Stimulated activated CD4-positive, alpha-beta T cell treated with anti-CD3 and anti-CD28 coated beads, Interleukin-15, amount 100 ng/mL, for 48 hours (primary cell): ENCODE data around the gene COG1.
"Not testable (repeated sequence)": the region's sequence is repeated elsewhere in the genome, so short reads cannot be mapped to it uniquely, and the experiment has no call there.

Source experiments
- DNase-seq, 2 donors: peaks; one replicate each; pipeline ENCODE4 v3.0.0-alpha.2; 2020; ENCODE audit warnings: low read depth in 2 of 2

COG1 gene, protein sequence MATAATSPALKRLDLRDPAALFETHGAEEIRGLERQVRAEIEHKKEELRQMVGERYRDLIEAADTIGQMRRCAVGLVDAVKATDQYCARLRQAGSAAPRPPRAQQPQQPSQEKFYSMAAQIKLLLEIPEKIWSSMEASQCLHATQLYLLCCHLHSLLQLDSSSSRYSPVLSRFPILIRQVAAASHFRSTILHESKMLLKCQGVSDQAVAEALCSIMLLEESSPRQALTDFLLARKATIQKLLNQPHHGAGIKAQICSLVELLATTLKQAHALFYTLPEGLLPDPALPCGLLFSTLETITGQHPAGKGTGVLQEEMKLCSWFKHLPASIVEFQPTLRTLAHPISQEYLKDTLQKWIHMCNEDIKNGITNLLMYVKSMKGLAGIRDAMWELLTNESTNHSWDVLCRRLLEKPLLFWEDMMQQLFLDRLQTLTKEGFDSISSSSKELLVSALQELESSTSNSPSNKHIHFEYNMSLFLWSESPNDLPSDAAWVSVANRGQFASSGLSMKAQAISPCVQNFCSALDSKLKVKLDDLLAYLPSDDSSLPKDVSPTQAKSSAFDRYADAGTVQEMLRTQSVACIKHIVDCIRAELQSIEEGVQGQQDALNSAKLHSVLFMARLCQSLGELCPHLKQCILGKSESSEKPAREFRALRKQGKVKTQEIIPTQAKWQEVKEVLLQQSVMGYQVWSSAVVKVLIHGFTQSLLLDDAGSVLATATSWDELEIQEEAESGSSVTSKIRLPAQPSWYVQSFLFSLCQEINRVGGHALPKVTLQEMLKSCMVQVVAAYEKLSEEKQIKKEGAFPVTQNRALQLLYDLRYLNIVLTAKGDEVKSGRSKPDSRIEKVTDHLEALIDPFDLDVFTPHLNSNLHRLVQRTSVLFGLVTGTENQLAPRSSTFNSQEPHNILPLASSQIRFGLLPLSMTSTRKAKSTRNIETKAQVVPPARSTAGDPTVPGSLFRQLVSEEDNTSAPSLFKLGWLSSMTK

DNA sequence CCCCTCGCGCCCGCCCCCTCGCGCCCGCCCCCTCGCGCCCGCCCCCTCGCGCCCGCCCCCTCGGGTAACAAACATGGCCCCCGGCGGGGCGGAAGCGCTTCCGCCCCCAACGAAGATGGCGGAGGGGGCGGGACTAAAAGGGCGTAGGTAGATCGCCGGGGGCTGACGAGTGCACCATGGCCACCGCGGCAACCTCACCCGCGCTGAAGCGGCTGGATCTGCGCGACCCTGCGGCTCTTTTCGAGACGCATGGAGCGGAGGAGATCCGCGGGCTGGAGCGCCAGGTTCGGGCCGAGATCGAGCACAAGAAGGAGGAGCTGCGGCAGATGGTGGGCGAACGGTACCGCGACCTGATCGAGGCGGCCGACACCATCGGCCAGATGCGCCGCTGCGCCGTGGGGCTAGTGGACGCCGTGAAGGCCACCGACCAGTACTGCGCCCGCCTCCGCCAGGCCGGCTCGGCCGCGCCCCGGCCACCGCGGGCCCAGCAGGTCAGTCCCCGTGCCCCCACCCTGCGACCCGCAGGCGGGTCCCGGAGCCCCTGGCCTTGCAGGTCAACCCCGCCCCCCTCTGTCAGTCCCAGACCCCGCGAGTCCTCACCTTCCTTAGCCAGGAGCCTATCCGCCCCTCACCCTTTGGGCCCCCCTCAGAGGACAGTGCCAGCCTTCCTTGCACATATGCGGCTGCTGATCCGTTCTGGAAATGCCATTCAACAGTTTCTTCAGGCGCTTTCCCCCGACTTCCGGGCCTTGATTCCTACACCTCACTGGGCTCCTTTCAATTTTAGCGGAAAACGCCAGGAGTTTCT, at the start of gene COG1:
Gene COG1 (plus strand): TSS at position 162 of the 808 bp plus-strand sequence. CDS start 15 bp downstream, at position 177.
- DNase-seq = peak; percentile 48 to 74

DNA sequence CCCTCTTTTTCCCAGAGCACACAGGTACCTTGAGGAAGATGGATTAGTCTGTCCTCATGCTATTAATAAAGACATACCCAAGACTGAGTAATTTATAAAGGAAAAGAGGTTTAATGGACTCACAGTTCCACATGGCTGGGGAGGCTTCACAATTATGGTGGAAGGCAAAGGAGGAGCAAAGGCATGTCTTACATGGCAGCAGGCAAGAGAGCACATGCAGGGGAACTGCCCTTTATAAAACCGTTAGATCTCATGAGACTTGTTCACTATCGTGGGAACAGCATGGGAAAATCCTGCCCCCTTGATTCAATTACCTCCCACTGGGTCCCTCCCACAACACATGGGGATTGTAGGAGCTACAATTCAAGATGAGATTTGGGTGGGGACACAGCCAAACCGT, 48.6 kb upstream of the COG1 start:
- DNase-seq = not testable (repeated sequence)

DNA sequence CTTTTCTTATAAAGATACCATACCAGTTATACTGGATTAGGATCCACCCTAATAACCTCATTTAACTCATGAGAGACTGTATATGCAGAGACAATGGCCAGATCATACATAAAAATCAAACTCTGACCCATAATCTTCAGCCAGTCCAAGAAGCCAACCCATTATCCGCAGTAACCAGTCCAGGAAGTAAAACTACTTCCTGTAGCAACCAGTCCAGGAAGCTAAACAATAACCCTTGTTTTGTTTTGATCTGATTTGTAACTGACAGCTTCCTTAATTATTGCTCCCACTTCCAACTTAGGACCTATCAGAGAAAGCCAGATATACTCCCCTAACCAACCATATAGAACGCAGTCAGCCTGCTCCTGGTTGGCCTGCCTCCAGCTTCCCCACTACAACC, 47.2 kb upstream of the COG1 start:
- no peak for DNase-seq

DNA sequence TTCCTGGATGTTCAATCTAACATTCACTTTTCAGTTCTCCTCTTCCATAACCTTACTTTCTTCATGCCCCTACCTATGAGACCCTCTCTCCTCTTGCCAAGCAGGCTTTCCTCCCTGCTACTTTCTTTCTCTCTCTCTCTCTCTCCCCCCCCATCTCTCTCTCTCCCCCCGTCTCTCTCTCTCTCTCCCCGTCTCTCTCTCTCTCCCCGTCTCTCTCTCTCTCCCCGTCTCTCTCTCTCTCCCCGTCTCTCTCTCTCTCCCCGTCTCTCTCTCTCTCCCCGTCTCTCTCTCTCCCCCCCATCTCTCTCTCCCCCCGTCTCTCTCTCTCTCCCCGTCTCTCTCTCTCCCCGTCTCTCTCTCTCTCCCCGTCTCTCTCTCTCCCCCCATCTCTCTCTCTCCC, 45.1 kb upstream of the COG1 start:
- not testable (repeated sequence) for DNase-seq

DNA sequence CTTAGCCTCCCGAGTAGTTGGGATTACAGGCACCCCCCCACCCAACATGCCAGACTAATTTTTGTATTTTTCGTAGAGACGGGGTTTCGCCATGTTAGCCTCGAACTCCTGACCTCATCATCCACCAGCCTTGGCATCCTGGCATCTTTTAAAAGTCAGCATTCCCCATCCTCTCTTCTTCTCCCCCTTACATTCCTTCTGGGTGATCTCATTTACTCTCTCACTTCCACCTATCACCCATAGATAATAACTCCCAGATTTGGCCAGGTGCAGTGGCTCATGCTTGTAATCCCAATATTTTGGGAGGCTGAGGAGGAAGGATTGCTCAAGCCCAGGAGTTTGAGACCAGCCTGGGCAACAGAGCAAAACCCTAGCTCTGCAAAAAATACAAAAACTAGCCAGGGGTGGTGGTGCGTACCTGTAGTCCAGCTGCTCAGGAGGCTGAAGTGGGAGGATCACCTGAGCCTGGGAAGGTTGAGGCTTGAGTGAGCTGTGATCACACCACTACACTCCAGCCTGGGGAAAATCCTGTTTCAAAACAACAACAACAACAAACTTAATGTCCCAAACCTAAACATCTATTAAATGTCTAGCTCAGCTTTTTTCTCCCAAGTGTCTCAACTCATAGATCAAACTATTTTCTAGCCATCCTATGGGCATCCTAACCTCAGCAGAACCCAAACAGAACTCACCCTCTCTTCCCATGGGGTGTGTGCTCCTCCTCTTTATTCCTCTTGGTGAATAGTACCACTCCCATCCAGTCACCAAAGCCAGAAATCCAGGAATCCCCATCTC, 44.1 kb upstream of the COG1 start:
- no peak for DNase-seq

DNA sequence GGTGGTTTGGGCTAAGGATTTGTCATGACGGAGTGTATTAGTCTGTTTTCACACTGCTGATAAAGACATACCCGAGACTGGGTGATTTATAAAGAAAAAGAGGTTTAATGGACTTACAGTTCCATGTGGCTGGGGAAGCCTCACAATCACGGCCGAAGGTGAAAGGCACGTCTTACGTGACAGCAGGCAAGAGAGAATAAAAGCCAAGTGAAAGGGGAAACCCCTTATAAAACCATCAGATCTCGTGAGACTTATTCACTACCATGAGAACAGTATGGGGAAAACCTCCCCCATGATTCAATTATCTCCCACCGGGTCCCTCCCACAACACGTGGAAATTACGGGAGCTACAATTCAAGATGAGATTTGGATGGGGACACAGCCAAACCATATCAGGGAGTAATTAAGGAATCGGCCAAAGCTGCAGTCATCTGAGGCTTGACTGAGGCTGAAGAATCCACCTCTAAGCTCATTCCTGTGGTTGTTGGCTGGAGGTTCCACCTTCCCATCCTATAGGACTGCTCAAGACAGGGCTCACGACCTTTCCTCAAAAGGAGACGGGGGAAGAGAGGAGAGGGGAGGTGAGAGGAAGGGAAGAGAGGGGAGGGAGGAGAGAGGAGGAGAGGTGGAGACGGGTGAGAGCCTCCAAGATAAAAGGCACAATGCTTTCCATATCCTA, 42.1 kb upstream of the COG1 start:
- DNase-seq = not testable (repeated sequence)

DNA sequence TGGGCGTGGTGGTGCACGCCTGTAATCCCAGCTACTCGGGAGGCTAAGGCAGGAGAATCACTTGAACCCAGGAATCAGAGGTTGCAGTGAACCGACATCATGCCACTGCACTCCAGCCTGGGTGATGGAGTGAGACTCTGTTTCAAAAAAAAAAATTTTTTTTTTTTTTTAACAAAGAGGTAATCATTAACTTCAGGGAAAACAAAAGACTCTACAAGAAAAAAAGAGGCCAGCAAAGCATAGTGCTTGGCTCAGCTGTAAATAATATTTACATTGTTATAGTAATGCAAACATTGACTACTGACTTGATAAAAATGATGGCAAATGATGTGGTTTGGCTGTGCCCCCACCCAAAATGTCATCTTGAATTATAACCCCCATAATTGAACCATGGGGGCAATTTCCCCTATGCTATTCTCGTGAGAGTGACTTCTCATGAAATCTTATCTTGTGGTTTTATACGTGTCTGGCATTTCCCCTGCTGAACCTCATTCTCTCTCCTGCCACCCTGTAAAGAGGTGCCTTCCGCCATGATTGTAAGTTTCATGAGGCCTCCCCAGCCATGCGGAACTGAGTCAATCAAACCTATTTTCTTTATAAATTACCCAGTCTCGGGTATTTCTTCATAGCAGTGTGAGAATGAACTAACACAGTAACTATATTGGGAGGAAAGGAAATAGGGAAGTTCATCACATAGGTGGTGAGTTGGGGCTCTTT, 40.8 kb upstream of the COG1 start:
- no peak for DNase-seq

DNA sequence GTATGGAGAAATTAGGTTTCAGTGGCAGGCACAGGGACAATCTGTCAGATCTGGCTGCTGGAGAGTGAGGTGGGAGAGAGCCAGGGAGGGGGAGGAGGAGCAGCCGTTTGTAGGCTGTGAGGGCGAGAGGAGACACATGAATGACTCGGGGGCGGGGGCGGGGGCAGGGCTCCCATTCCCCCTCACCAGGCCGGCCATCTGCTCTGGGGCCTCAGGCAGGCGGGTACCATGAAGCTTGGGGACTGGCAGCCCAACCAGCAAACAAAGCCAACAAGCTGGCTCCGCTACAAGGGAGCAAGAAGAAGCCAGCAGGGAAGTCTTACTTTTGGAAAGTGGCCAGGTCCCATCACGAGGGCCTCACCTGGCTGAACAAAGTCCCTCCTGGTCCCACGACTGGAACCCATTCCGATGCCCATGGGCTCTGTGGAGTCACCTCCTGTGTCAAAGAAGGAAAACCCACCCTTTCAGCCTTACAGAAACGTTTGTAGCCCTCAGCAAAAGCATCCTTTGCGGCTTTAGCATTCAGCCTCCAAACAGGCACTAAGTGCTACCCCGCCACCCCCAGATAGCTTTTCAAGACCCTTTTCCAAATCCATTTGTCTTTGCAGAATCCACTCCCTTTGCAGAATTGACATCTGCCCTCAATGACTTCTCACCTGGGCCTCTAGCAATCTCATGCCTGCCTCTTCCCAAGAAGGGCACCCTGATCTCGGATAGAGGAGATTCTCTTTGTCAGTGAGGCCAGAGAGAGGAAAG, 37.3 kb upstream of the COG1 start:
- no peak for DNase-seq

DNA sequence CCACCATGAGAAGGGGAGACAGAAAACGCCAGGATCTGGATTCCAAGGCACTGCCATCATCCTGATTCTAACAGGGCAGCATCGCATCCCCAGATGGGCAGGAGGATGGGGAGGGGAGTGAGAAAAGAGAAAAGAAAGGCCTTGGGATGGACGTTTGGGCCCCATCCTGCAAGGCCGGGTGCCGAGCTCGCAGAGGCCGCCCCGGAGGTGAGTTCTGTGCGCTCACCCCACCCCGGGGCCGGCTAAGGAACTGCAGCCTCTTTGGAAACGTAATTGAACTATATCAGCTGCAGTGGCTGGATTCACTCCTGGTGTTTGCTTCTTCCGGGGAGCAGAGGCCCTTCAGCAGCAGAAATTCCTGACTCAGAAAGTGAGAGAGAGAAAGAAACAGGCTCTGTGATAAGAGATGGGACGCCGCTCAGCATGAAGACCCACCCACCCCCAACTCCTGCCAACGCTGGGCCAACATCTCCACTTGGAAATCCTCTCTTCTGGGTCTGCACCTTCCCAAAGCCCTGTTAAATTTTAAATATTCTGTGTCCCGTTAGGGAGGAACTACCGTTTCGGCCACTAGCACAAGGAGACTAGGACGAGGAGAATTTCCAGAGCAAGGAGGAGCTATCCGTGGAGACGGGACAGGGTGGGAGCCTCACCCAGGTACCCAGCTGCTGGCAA, 36.6 kb upstream of the COG1 start:
- DNase-seq = peak; percentile 29 to 48

DNA sequence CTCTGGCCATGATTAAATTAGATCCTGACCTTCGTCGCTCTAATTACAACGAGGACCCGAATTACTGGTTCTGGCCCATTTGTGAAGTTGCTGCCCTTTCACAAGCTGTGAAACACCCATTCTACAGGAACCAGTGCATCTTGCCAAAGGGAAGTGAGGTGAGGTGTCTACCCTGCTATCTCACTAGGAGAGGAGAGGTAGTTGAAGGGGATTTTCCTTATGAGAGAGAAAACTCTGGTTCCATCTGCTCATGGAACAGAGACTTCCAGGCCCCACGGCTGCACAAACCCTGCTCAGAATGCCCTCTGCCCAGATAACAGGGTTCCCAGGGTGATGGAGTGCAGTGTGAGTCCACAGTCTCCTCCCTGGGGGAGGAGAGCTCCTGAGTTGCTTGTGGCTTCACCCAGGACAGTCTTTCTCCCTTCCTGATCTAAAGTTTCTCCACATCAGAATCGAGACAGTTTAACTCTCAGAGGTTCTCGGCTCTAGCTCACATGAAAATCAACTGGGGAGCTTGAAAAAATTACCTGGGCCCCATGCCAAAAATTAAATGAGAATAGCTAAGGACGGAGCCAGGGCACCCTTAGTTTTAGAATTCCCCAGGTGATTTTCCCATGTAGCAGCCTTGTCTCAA, 35.9 kb upstream of the COG1 start:
- DNase-seq = no peak

DNA sequence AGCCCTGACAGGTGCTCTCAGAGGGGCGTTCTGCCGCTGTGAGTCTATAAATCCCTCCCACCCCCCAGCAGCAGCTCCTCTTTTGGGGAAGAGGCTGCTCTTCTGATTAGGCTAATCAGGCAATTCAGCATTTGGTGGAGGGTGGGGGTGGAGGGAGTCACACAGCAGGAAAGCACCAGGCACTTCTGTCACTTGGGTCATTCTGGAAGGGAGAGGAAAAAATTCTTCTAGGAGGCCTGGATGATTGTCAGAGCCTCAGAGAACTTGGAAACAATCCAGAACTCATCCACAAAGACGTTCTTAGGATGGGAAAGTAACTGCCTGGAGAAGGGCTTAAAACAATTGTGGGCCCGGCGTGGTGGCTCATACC, 35.3 kb upstream of the COG1 start:
- DNase-seq = no peak

DNA sequence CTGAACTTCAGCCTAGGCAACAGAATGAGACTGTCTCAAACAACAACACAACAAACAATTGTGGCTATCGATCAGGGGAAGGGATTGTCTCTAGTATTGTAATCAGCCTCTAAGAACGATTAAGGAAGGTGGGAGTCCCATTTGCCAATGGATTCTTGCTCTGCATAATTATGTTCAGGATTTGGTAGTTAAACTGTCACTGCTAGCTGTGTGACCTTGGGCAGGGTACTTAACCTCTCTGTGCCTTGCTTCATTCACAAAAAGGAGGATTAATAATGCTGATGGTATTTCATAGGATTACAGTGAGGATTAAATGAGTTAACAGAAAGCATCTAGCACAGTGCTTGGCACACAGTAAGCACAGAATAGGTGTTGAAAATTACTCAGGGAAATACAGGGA, 34.7 kb upstream of the COG1 start:
- DNase-seq = no peak

DNA sequence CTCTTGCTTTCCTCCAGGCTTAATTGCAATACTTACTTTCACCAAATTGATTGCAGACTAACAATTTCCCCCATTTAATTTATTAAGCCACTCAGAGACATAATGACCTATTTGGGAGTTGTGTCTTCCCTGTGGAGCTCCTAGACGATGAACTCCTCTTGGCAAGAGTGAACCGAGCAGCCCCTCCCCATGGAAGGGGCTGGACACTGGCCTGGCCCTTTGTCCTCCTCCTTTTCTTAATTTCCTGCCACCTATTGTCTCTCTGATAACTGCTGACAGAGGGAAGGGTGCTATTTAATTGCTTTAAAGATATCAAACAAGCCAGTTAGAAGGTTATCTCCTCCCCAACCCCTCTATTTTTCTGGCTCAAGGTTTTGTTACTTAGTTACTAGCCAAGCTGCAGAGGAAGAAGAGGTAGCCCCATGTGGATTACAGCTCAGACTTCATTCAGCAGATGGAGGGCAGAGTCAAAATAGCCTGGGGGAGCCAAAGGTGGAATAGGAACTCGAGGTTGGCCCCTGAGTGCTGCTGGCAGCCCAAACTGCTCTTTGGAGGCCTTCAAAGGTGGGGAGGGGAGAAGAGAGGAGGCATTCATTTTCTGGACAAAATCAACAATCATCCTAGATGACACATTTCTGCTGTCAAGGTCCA, 31.8 kb upstream of the COG1 start:
- no peak for DNase-seq

DNA sequence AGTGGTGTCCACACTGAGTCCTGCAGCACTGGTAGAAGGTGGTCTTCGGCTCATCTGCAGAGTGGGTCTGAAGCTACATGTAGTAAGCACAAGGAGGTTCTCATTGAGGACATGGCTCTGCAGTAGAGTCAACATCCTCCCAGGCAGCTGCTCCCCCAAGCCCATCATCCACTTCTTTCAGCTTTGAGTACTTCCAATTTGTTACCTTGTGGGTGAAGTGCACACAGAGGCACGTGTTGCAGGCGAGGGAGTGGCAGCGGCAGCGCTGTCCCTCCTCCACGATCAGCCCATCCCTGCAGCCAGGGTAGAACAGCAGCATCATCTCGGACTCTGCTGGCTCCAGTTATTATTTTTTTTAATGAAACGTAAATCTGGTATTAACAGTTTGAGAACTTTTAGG, 29.8 kb upstream of the COG1 start:
- no peak for DNase-seq

DNA sequence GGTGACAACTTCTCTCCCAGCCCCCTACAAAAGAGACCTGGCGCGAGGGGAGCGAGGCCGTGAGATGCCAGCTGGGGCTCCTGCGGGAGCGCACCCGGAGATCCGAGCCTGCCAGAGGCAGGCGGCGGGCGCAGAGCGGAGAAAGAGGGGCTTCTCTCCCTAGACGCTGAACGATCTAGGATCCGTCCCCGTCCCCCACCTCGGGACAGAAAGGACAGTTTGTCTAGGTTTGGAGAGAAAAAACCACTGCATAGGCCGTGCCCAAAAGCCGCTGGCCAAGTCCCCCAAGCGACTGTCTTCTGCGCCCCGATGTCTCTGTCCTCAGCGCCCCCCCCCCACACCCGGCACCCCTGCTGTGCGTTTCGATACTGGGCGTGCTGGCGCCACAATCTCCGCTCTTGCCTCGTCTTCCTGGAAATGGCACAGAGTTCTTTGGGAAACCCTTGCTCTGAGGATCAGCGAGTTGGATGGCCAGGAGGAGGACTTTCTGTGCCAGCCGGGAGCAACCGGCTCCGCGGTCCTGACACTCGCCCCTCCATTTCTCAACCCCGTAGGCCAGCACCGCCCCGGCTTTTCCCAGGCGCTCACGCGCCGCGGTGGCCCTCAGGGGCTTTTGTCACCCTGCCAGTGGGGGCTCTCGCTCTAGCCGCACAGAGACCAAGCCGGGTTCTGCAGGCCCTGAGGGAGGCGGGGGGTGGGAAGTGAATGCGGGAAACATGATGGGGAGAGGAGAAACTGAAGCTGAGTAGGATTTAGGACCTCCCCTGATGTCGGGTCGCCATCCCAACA, 27.0 kb upstream of the COG1 start:
- no peak for DNase-seq

DNA sequence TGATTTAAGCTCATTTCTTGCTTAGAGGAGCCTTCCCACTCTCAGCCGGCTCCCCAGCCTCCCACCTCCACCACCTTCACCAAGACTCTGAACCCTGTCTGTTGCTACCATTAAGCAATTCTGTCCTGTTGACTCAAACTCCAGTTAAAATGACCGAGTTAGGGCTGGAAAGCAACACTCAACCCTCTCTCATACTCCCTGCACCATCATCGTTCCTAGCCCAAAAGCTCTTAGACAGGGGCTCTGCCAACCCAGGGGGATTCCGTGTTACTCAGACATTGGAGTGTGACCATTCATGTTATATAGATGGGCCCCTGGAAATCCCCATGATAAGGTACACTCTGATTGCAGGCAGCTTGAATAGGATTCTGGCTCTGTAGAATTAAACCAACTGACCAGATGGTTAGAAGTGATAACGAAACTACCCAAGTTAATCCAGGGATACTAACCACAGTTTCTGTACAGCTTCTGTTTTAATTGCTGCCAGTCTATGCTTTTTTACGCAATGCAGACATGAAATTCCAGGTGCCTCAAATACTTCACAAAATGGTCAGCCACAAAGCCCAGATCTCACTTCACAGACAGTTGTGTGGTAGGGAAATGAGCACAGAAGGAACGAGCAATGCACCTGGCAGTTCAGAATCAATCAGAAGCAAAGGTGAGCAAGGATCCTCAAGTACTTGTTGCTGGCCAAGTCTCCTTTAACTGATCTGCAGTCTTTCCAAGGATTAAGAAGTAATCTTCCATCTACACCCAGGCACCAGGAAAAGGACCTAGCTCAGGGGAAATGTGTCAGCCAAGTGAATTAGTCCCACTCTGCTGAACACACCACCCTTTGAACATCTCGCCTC, 25.9 kb upstream of the COG1 start:
- no peak for DNase-seq
